GM12878 (cell line): ENCODE data around the gene NFATC2. TPM values are rescaled to one million over a fixed set of nuclear protein-coding genes. Genes with fewer than 3 reads are reported as not detected.

ENCODE experiments used
- BCL3 ChIP-seq: IDR thresholded peaks from 2 replicates; pipeline ENCODE4 v1.6.1; 2011; ENCODE audit warnings: borderline replicate concordance, low read depth, mild to moderate bottlenecking, moderate library complexity, low read length; ENCODE audit not compliant: insufficient read depth, poor library complexity, severe bottlenecking
- BCLAF1 ChIP-seq: fragments of 450-650 bp; IDR thresholded peaks from 2 replicates; pipeline ENCODE4 v1.6.1; 2017; ENCODE audit warnings: antibody characterized with exemption, mild to moderate bottlenecking, moderate library complexity
- CEBPZ ChIP-seq: fragments of 150-350 bp; IDR thresholded peaks from 2 replicates; pipeline ENCODE4 v1.6.1; 2016; ENCODE audit warnings: low read depth, low read length
- CREB1 ChIP-seq: IDR thresholded peaks from 2 replicates; pipeline ENCODE4 v1.6.1; 2012; ENCODE audit warnings: low read depth, mild to moderate bottlenecking, inconsistent platforms
- EED ChIP-seq: sonication (generic); IDR thresholded peaks from 2 replicates; pipeline ENCODE4 v1.6.1; 2016; ENCODE audit warnings: antibody characterized with exemption, low read depth
- EGR1 ChIP-seq, 2 experiments: IDR thresholded peaks; 1 replicate in 1 of 2; 2 replicates in 1 of 2; pipeline ENCODE4 v1.6.1; 2011 to 2012; ENCODE audit warnings: low read depth in 2 of 2, low read length in 2 of 2, borderline replicate concordance in 1 of 2, mild to moderate bottlenecking in 1 of 2, moderate library complexity in 1 of 2
- HSF1 ChIP-seq: fragments of 150-350 bp; IDR thresholded peaks from 2 replicates; pipeline ENCODE4 v1.6.1; 2014; ENCODE audit warnings: mild to moderate bottlenecking, low read depth, low read length
- NFIC ChIP-seq: IDR thresholded peaks from 2 replicates; pipeline ENCODE4 v1.6.1; 2012; ENCODE audit warnings: low read depth, mild to moderate bottlenecking, inconsistent platforms, low read length, moderate library complexity
- NRF1 ChIP-seq: conservative IDR thresholded peaks from 2 replicates; pipeline ENCODE4 v1.6.1; 2011; ENCODE audit warnings: mild to moderate bottlenecking, low read depth, low read length, improper control_type of control experiment
- SUZ12 ChIP-seq: fragments of 200-600 bp; sonication (generic); IDR thresholded peaks from one replicate; pipeline ENCODE4 v1.6.1; 2018; ENCODE audit warnings: antibody characterized with exemption, mild to moderate bottlenecking; ENCODE audit not compliant: unreplicated experiment
- ZNF217 ChIP-seq: fragments of 450-650 bp; IDR thresholded peaks from 2 replicates; pipeline ENCODE4 v1.6.1; 2017; ENCODE audit warnings: antibody characterized with exemption, mild to moderate bottlenecking
- ZSCAN29 ChIP-seq: fragments of 450-650 bp; IDR thresholded peaks from 2 replicates; pipeline ENCODE4 v1.6.1; 2017; ENCODE audit warnings: mild to moderate bottlenecking, moderate library complexity
- polyA plus RNA-seq, 11 experiments: library from polyadenylated mRNA; depleted of rRNA in 4 of 11; unstranded in 6 of 11; stranded (reverse) in 5 of 11; fragments of >200 nt; fragmentation: Nextera tagmentation in 4 of 11; fragmentation: Illumina TruSeq in 1 of 11; extraction: Ambion mirVana in 4 of 11; extraction: Trizol in 1 of 11; gene quantifications; 1 replicate in 1 of 11; 2 replicates in 10 of 11; pipeline versions ENCODE4 v1.2.1 to v1.2.3, GENCODE V29; 2011 to 2016; ENCODE audit warnings: inconsistent platforms in 2 of 11, missing spikeins in 2 of 11, low read depth in 1 of 11
- total RNA-seq, 4 experiments: library from RNA; depleted of rRNA in 3 of 4; stranded (reverse); fragments of >200 nt in 3 of 4; fragmentation: Illumina TruSeq in 1 of 4; extraction: Trizol in 1 of 4; gene quantifications; 2 replicates each; pipeline versions ENCODE4 v1.2.1 to v1.2.3, GENCODE V29; 2013 to 2021

The NFATC2 gene
- total and polyA plus RNA-seq, 10 of the 15 experiments (the other 5 are each of a cell fraction or from before 2014, with no cell fraction given): 3.3 to 20.0 (median 7.3) TPM

- TF ChIP-seq CEBPZ (no peak), EED (no peak), NRF1 (no peak), BCL3 (no peak), ZSCAN29 (no peak), SUZ12 (no peak), HSF1 (no peak), CREB1 (no peak), EGR1 (IDR thresholded peaks at IDR 0.05; ENCODE audit: borderline replicate concordance in 1 of 2, low read depth in 2 of 2, low read length in 2 of 2) (no peak), ZNF217 (no peak), BCLAF1 (no peak), NFIC (no peak)
Observed at GRCh38 chr20:51513545-51513944, 29.0 kb downstream of the NFATC2 start (continued).
